ENCODE measurements around the gene C6orf132.
"Not testable (repeated sequence)": the region's sequence is repeated elsewhere in the genome, so short reads cannot be mapped to it uniquely, and the experiment has no call there.

The C6orf132 gene

GRCh38 chr6:42142118-42142835, at the start of gene C6orf132:
Gene C6orf132 (minus strand): TSS chr6:42142620. CDS start chr6:42142444, 176 bp downstream.
- DNase-seq, result peak; percentile 3

GRCh38 chr6:42190554-42191183, 48.2 kb upstream of the C6orf132 start:
- no peak for DNase-seq

- no peak for DNase-seq
These were observed 46.0 kb upstream of the C6orf132 start for GRCh38 chr6:42188406-42188805.

GRCh38 chr6:42185597-42185996, 43.2 kb upstream of the C6orf132 start:
- DNase-seq, result no peak

- no peak for DNase-seq
These were observed 42.1 kb upstream of the C6orf132 start for GRCh38 chr6:42184475-42184874.

- DNase-seq, result no peak
These were observed 39.7 kb upstream of the C6orf132 start for GRCh38 chr6:42182101-42182500.

- no peak for DNase-seq
These were observed 37.5 kb upstream of the C6orf132 start for GRCh38 chr6:42179945-42180313.

GRCh38 chr6:42179261-42179944, 37.0 kb upstream of the C6orf132 start:
- no peak for DNase-seq

- no peak for DNase-seq
These were observed 35.3 kb upstream of the C6orf132 start for GRCh38 chr6:42177514-42178364.

- no peak for DNase-seq
These were observed 34.6 kb upstream of the C6orf132 start for GRCh38 chr6:42176981-42177380.

GRCh38 chr6:42175860-42176259, 33.4 kb upstream of the C6orf132 start:
- no peak for DNase-seq

GRCh38 chr6:42173101-42173500, 30.7 kb upstream of the C6orf132 start, which contains the start of gene GUCA1A:
Gene GUCA1A (plus strand): TSS chr6:42173364. CDS start chr6:42173614, 250 bp downstream.
- DNase-seq, result no peak

GRCh38 chr6:42171813-42172581, 29.6 kb upstream of the C6orf132 start:
- no peak for DNase-seq

- DNase-seq, result not testable (repeated sequence)
These were observed 27.4 kb upstream of the C6orf132 start for GRCh38 chr6:42169780-42170179.

- no peak for DNase-seq
These were observed 26.2 kb upstream of the C6orf132 start for GRCh38 chr6:42168650-42169049.

- DNase-seq, result peak; percentile 85
These were observed 24.2 kb upstream of the C6orf132 start for GRCh38 chr6:42166444-42167141.

GRCh38 chr6:42165016-42165415, 22.6 kb upstream of the C6orf132 start:
- DNase-seq, result no peak

GRCh38 chr6:42163981-42164380, 21.6 kb upstream of the C6orf132 start:
- no peak for DNase-seq

GRCh38 chr6:42162812-42163211, 20.4 kb upstream of the C6orf132 start:
- DNase-seq, result no peak

GRCh38 chr6:42162384-42162783, 20.0 kb upstream of the C6orf132 start:
- DNase-seq, result no peak

GRCh38 chr6:42159431-42160024, 17.1 kb upstream of the C6orf132 start:
- no peak for DNase-seq
